ENCODE measurements around the gene IGSF21.

DNA sequence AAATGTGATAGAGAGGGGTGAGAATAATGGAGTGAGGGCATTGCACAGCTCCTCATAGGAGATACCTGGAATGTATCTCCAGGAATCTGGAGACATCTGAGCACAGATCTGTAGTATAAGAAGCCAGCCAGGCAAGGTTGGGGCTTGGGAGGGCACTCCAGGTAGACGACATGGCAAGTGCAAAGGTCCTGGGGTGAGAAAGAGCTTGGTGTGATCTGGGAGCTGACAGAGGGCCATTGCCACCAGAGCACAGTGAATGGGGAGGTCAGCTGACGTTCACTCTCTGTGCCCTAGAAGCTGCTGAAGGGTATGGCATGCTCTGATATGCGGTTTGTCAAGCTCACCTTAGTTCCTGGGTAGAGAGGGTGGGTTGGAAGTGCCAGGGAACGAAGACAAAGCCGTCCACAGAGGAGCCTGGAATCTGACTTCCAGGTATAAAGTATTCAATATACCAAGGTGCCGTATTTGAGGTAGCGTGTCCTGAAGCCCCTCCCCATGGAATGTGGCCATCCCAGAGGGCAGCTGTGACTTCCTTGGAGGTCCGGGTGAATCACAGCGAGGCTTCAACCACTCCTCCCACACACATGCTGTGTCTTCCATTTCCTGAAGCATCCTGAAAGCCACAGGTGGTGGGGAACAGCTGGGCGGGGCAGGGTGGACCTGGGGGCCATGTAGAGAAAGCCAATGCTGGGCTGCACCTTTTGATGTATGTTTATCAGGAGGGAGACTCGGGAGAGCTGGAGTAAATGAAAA, 190.5 kb downstream of the IGSF21 start:
- TF ChIP-seq, protein P1, sequence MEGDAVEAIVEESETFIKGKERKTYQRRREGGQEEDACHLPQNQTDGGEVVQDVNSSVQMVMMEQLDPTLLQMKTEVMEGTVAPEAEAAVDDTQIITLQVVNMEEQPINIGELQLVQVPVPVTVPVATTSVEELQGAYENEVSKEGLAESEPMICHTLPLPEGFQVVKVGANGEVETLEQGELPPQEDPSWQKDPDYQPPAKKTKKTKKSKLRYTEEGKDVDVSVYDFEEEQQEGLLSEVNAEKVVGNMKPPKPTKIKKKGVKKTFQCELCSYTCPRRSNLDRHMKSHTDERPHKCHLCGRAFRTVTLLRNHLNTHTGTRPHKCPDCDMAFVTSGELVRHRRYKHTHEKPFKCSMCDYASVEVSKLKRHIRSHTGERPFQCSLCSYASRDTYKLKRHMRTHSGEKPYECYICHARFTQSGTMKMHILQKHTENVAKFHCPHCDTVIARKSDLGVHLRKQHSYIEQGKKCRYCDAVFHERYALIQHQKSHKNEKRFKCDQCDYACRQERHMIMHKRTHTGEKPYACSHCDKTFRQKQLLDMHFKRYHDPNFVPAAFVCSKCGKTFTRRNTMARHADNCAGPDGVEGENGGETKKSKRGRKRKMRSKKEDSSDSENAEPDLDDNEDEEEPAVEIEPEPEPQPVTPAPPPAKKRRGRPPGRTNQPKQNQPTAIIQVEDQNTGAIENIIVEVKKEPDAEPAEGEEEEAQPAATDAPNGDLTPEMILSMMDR (conservative IDR thresholded peaks at IDR 0.05): no peak
- no peak for TF ChIP-seq ZFX (IDR thresholded peaks at IDR 0.05)
